HEK293 (cell line): ENCODE data around the gene GSTT4.
"Not testable (repeated sequence)": the region's sequence is repeated elsewhere in the genome, so short reads cannot be mapped to it uniquely, and the experiment has no call there.

Experiments
- CTCF ChIP-seq: fragments of 450-650 bp; formaldehyde crosslinking; IDR thresholded peaks from 2 replicates; pipeline ENCODE4 v1.5.1; 2016; ENCODE audit warnings: missing biosample characterization, missing genetic modification characterization
- KLF16 ChIP-seq: fragments of 450-650 bp; formaldehyde crosslinking; IDR thresholded peaks from 2 replicates; pipeline ENCODE4 v1.5.1; 2017; ENCODE audit warnings: missing biosample characterization, missing genetic modification characterization
- KLF9 ChIP-seq: fragments of 450-650 bp; formaldehyde crosslinking; IDR thresholded peaks from 2 replicates; pipeline ENCODE4 v1.5.1; 2016; ENCODE audit warnings: missing biosample characterization, missing genetic modification characterization, low read depth
- MEIS1 ChIP-seq: sonication (generic); formaldehyde crosslinking; IDR thresholded peaks from 2 replicates; pipeline ENCODE4 v1.8.1; 2022; ENCODE audit warnings: missing genetic modification reagents, mild to moderate bottlenecking, borderline replicate concordance
- PRDM6 ChIP-seq: fragments of 450-650 bp; formaldehyde crosslinking; IDR thresholded peaks from 2 replicates; pipeline ENCODE4 v1.5.1; 2017; ENCODE audit warnings: missing biosample characterization, missing genetic modification characterization
- REST ChIP-seq: fragments of 450-650 bp; formaldehyde crosslinking; IDR thresholded peaks from 2 replicates; pipeline ENCODE4 v1.5.1; 2016; ENCODE audit warnings: missing biosample characterization, missing genetic modification characterization
- ZBTB44 ChIP-seq: fragments of 450-650 bp; IDR thresholded peaks from 2 replicates; pipeline ENCODE4 v1.5.1; 2018; ENCODE audit warnings: missing biosample characterization, mild to moderate bottlenecking, missing genetic modification characterization
- ZNF148 ChIP-seq: fragments of 450-650 bp; formaldehyde crosslinking; IDR thresholded peaks from 2 replicates; pipeline ENCODE4 v1.5.0; 2017; ENCODE audit warnings: missing biosample characterization, missing genetic modification characterization, borderline replicate concordance
- ZNF266 ChIP-seq: fragments of 450-650 bp; formaldehyde crosslinking; IDR thresholded peaks from 2 replicates; pipeline ENCODE4 v1.5.1; 2016; ENCODE audit warnings: missing biosample characterization, missing genetic modification characterization, low read depth

GRCh38 chr22:23979557-23980240, 25.6 kb downstream of the GSTT4 start, which contains the start of gene GSTT2:
- TF ChIP-seq ZBTB44 (tag by site-specific recombination); KLF16; KLF9 (tag by site-specific recombination); ZNF266; REST (tag by site-specific recombination); CTCF (tag by site-specific recombination); MEIS1 (CRISPR knock-in tag); ZNF148 (tag by site-specific recombination); PRDM6 (tag by site-specific recombination): not testable (repeated sequence)
